GM12891 (cell line): ENCODE data around the gene DBN1.
A peak's percentile ranks its signal among the peaks of the same experiment; 100 is the strongest.

Source experiments
- DNase-seq: peaks from one replicate; pipeline ENCODE4 v3.0.0; 2011; ENCODE audit warnings: low spot score; ENCODE audit not compliant: insufficient read length
- FAIRE-seq: peaks from 2 replicates; lab custom pipeline; 2011; peaks lifted over from hg19 to GRCh38; lab: Jason Lieb, UNC
- PAX5 ChIP-seq: IDR thresholded peaks from 2 replicates; pipeline ENCODE4 v1.6.1; 2011; ENCODE audit warnings: low read length, moderate library complexity, mild to moderate bottlenecking; ENCODE audit not compliant: insufficient read depth, severe bottlenecking
- POLR2A ChIP-seq: IDR thresholded peaks from 2 replicates; pipeline ENCODE4 v1.6.1; 2011; ENCODE audit warnings: low read depth, low read length, control low read depth
- POLR2AphosphoS5 ChIP-seq: IDR thresholded peaks from 2 replicates; pipeline ENCODE4 v1.6.1; 2011; ENCODE audit warnings: low read depth, low read length, control low read depth
- POU2F2 ChIP-seq: IDR thresholded peaks from 2 replicates; pipeline ENCODE4 v1.6.1; 2011; ENCODE audit warnings: low read depth, mild to moderate bottlenecking, control low read depth, low read length, moderate library complexity
- SPI1 ChIP-seq: IDR thresholded peaks from 2 replicates; pipeline ENCODE4 v1.6.1; 2011; ENCODE audit warnings: low read depth, low read length, control low read depth
- TAF1 ChIP-seq: IDR thresholded peaks from 2 replicates; pipeline ENCODE4 v1.6.1; 2011; ENCODE audit warnings: low read depth, low read length, control low read depth

Gene DBN1

GRCh38 chr5:177430972-177431316 is 42.5 kb downstream of the DBN1 start:
- FAIRE-seq, result no peak
- DNase-seq, result no peak
- TF ChIP-seq TAF1 (no peak), SPI1 (peak; percentile 29; the same call in 1 of the 2 replicates)

- TF ChIP-seq PAX5 (no peak), POLR2AphosphoS5 (no peak), POLR2A (no peak), SPI1 (no peak), POU2F2 (no peak), TAF1 (no peak)
- peak; percentile 69 for FAIRE-seq
- DNase-seq, result no peak
Observed at GRCh38 chr5:177430140-177430951, 43.1 kb downstream of the DBN1 start.

DNA sequence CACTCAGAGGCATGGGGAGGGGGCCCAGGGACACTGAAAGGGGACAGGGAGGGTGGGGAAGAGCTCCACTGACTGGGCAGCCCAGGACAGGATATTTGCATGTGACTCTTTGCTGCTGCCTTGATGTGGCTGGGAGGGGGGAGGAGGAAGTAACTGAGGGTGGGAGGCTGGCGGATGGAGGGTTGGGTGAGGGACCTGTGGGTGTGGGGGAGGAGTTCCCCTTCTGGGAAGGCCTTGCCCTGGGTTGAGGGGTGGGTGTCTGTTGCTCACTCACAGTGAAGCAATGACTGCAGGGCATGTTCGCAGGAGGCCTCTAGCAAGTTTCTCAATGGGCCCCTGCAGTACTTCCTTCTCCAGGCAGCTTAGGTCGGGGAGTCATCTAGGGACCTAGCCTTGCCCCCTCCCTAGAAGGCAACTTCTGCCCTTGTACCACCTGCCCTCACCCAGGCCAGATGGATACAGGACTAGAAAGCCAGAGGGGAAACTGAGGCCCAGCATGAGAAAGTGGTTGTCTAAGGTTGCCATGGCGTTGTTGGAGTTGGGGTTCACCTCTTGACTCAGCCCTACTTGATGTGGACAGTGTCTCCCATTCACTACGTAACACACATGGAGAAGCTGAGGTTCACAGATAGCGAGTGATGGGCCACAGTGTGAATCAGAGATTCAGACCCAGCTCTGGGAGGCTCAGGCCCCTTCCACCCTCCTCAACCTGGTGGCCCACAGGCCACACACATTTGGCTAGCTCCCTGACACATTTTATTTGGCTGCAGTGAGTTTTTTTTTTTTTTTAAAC is 44.0 kb downstream of the DBN1 start:
- TF ChIP-seq PAX5 (no peak), POLR2A (peak; percentile 52; the same call in 1 of the 2 replicates), POU2F2 (peak; percentile 89), TAF1 (no peak), SPI1 (no peak), POLR2AphosphoS5 (0 out of 2 replicates have a peak, but pooled peaks have one; percentile 31)
- peak; percentile 89 for FAIRE-seq
- no peak for DNase-seq

DNA sequence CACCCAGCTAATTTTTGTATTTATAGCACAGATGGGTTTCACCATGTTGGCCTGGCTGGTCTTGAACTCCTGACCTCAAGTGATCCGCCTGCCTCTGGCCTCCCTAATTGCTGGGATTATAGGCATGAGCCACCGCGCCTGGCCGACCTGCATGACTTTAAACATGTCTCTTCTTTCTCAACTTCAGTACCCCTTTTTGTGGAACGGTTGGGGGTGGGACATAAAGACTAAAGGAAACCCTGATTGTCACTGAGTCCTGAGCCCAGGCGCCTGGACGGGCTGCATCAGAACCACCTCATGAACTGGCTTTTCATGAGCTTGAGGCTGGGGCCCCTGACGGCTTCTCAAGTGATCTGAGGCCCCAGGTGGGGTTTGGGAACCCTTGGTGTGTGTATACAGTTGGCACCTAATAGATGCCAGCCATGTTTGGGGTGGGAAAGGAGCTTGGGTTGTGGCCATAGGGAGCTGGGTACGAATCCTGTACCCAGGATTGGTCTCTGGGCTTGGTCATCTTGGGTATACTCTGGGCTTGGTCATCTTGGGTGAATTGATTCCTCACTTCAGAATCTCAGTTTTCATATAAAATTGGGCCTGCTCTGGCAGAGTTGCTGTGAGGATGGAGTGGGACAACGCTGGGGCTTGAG is 44.7 kb downstream of the DBN1 start:
- no peak; the same call in 1 of the 2 replicates for TF ChIP-seq POLR2A
- TF ChIP-seq PAX5, result no peak
- TF ChIP-seq SPI1, result no peak
- no peak for TF ChIP-seq POU2F2
- no peak for TF ChIP-seq POLR2AphosphoS5
- TF ChIP-seq TAF1, result no peak

DNA sequence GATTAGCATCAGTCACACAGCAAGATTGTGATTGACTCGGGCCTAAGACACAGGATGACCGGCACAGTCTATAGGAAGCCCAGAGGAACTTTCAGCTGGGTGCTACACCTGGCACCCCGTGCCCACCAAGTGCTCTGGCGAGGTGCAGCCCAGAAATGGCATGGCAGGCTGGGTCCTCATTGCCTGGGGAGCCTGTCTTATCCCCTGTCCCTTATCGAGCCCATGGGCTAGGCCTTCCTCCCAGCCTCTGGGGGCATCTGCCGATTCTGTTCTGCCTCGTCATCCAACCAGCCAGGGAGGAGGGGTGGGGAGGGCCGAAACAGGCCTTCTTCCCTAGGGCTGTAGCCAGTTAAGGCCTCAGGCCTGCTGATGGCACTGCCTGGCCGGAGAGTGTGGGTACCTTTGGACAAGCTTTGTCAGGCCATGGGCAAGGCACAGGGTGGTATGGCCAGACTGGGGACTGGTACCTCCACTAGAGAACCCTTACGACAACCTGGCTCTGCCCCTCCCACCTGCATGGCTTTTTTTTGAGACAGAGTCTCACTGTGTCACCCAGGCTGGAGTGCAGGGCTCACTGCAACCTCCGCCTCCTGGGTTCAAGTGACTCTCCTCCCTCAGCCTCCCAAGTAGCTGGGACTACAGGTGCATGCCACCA is 45.4 kb downstream of the DBN1 start:
- DNase-seq (no peak), FAIRE-seq (no peak)
- TF ChIP-seq PAX5 (no peak), POLR2AphosphoS5 (peak; percentile 60; the same call in 1 of the 2 replicates), SPI1 (no peak)

More for the DNA sequence above, 44.7 kb downstream of the DBN1 start:
- no peak for FAIRE-seq
- DNase-seq, result no peak

- TF ChIP-seq TAF1, result 0 out of 2 replicates have a peak, but pooled peaks have one; percentile 13
- TF ChIP-seq POLR2A, result peak; percentile 59; the same call in 1 of the 2 replicates
- TF ChIP-seq POLR2AphosphoS5, result no peak
- peak; percentile 23 for FAIRE-seq
- DNase-seq, result no peak
Observed at GRCh38 chr5:177427211-177427822, 46.1 kb downstream of the DBN1 start.

DNA sequence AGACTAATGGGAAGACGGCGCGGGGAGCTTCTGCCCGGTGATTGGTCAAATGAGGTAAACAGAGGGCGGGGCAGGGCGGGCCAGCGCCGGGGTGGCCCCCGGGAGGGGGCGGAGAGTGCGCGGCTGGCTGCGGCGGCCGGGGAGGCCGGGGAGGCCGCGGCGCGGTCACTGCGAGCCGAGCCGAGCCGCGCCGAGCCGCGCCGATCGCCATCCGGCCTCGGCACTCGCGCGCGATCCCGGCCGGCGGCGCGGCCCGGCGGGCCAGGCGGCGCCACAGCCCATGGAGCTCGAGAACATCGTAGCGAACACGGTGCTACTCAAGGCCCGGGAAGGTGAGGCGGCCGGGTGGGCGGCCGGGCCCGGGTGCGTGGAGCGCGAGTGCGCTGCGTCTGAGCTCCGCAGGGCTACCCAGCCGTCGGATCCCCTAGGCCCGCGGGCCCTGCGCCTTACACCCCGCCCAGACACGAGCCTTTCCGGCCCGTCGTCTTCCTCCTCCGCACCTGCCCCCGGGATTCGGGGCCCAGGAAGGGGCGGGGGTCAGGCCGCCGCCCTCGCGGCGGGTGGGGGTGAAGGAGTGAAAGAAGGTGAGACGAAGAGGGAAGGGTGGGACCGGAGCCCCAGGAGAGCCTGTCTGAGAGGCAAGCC is 46.7 kb downstream of the DBN1 start, which contains the start of gene GRK6:
TSS of gene GRK6 (plus strand) at position 111 of the 645 bp plus-strand sequence. CDS start at position 281, 170 bp downstream.
- FAIRE-seq, result peak; percentile 63
- no peak for DNase-seq
- TF ChIP-seq POU2F2, result no peak
- peak; percentile 39; the same call in 1 of the 2 replicates for TF ChIP-seq TAF1
- no peak for TF ChIP-seq SPI1
- TF ChIP-seq POLR2A, result peak; percentile 38; the same call in 1 of the 2 replicates
- TF ChIP-seq POLR2AphosphoS5, result no peak
- no peak for TF ChIP-seq PAX5

DNA sequence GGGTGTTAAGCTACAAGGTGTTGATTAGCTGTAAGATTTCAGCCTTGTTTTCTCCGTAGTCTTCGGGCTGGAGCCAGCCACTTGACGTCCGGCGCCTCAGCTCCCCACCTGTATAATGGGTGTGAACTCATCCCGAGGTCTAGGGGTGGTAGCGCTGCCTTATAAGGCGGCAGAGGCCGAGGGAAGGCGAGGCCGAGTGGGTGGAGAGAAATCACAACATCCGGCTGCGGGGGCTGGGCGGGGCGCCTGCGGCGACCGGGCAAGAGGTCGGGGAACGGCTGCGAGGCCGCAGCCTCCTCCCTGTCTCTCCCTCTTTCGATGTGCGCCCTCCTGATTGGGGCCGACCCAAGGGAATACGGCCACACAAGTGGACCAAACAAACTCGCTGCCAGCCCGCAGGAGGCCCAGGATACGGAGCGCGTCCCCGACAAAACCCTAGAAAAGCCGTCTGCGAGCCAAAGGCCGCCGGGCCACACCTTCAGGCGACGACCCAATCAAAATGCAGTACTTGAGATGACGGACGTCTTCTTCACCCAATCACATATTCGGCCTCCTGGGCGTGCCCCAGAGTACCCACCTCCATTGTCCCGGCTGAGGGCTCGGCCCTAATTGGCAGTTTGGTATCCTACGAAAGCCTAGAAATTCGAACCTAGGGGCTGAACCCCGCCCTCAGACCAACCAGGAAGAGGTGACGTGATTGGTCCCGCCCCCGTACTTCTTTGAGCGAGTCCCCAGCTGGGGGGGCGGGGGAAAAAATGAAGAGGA is 47.5 kb downstream of the DBN1 start:
- DNase-seq (peak; percentile 94), FAIRE-seq (peak; percentile 94)
- TF ChIP-seq POLR2A (peak; percentile 92), PAX5 (no peak), TAF1 (peak; percentile 73), SPI1 (no peak), POLR2AphosphoS5 (peak; percentile 88; the same call in 1 of the 2 replicates), POU2F2 (no peak)
